Endometrial microvascular endothelial cells (primary cell): ENCODE measurements around the gene ORM2. TPM values are rescaled to one million over a fixed set of nuclear protein-coding genes. Genes with fewer than 3 reads are reported as not detected.

Source experiments
- in situ Hi-C: cut with HindIII; loops from 2 replicates; pipeline ENCODE4 v1.10.0; 2017; ENCODE audit warnings: low sequenced_read_pairs, low pct_unique_long_range_greater_than_20kb; ENCODE audit errors: inconsistent ontology term
- total RNA-seq: library from RNA; depleted of rRNA; stranded (reverse); fragments of >200 nt; gene quantifications from one replicate; pipeline ENCODE4 v1.2.3, GENCODE V29; 2015; ENCODE audit errors: inconsistent ontology term

ORM2 gene
- total RNA-seq, 1 donor from 2014 or later: not detected

DNA sequence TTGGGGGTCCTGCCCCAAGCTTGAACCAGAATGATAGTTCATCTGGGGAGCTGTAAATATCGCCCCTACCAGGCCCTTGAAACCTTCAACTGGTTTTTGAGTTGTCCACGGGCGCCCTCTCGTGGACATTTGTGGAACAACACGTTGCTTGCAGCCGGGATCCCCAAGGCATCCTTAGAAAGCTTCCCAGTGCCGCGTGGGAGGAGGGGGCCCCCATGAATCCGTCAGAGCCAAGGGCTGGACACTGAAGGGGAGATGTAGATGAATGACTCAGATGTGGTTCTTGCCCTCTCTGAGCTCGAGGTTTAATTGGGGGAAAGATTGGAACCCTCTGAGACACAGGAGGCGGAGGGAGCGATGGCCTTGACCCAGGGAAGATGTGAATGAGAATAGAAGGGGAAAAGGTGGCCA is 38.6 kb upstream of the ORM2 start:
- in situ Hi-C loops: no loop called here

DNA sequence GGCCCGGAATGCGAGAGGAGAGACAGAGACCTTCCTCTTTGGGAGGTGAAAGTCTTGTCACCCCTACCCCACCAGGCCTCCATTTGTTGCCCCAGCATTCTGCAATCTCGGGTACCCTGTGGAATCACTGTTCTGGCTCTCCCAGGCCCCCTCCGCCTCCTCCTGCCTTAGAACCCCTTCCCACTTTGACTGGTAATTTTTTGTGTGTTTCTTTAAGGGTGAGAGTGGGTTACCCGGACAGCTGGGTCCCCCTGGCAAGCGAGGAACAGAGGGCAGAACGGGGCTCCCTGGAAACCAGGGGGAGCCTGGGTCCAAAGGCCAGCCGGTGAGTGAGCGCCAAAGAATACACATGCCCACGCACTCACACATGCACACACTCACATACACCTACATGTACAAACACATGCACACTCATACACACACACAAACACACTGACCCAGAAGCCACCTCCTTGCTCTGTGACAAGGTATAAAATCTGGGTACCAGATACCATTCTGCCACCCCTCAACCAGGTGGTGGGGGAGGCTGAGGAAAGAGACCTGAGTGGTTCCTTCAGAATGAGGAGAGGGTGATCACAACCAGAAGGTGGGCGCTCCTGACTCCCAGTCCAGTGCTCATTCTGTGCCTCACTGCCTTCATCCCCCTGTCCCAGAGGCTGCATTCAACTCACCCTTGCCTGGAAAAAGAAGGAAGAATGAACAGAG is 37.6 kb upstream of the ORM2 start:
- in situ Hi-C loops: no loop called here

DNA sequence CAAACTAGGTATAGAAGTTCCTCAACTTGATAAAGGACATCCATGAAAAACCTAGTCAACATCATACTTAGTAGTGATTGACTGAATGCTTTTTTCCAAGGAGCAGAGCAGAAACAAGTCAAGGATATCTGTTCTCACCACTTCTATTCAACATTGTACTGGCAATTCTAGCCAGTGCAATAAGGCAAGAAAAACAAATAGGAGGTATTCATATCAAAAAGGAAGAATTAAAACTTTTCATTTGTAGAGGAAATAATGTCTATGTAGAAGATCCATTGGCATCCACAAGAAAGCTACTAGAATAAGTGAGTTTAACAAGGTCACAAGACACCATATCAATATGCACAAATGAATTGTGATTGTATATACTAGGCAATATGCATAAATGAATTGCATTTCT is 35.0 kb upstream of the ORM2 start:
- in situ Hi-C loops: no loop called here

DNA sequence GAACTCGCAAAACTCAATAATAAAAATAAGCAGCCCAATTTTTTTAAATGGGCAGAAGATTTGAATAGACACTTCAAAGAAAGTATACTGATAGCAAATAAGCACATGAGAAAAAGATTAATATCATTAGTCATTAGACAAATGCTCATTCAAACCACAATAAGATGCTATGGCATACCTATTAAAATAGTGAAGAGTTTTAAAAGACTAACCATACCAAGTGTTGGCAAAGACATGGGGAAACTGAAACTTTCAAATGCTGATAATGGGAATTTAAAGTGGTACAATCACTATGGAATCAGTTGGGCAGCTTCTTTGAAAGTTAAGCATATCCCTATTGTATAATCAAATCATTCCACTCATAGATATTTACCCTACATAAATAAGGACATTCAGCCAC is 33.3 kb upstream of the ORM2 start:
- in situ Hi-C loops: no loop called here

DNA sequence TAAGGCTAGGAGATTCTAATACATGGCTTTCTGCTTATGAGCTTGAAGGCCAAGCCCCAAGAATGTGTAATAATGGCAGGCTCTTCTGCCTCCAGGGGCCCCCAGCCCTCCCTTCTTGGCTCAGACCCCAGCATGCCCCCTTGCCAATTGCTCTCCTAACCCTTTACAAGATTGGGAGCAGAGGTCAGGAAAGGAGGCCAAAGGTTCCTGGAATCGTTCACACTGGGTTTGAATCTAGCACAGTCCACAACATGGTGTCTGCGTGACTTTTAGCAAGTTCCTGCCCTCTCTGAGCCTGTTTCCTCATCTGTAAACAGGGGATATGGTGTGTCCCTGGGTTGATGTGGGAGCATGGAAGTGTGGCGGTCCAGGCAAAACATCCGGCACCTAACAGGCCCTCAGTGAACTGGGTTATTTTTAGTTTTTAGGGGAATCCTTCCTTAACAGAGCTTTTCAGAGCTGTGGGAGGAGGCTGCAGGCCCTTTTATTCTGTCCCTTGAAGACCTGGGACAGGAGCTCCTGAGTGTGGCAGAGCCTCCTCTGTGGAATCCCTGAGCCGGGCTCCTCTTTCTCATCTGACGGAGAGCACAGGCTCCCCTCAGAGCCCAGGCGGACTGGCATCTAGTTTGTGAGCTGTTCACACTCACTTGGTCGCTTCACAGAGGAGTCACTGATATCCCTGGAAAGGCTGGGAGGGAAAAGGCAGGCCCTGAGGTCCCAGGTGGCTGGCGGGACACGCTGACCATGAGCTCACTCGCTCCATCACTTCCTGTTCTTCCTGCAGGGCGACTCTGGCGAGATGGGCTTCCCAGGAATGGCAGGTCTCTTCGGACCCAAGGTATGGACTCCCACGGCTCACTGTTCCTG is 30.1 kb upstream of the ORM2 start:
- in situ Hi-C loops: no loop called here

DNA sequence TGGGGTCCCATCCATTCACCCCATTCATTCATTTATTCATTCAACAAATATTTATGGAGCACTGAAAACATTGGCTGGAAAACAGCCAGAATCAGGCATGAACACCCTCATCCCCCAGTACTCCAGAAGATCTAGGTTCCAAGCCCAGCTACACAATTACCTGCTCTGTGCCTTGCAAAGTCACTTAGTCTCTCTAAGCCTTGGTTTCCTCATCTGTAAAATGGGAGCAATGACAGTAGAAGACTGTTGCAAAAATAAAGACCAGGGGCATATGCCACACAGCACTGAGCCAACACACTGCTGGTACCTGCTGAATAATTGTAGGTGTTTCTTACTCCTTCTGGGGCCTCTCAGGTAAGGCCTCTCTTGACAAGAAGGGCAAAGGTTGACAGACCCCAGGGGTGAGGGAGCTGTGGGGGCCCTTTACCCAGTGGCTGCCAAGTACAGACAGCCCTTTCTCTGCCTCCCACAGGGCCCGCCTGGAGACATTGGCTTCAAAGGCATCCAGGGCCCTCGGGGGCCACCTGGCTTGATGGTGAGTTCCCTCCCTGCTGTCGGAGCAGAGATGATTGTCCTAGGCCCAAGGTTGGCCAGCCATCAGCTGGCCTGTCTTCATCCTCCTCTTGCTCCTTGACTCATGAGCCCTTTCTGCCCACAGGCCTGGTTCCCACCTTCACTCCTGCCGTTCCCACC is 29.4 kb upstream of the ORM2 start:
- in situ Hi-C loops: no loop called here

GRCh38 chr9:114300846-114301797 is 28.5 kb upstream of the ORM2 start:
- in situ Hi-C loops: no loop called here

GRCh38 chr9:114301798-114302565 is 27.7 kb upstream of the ORM2 start:
- in situ Hi-C loops: no loop called here

DNA sequence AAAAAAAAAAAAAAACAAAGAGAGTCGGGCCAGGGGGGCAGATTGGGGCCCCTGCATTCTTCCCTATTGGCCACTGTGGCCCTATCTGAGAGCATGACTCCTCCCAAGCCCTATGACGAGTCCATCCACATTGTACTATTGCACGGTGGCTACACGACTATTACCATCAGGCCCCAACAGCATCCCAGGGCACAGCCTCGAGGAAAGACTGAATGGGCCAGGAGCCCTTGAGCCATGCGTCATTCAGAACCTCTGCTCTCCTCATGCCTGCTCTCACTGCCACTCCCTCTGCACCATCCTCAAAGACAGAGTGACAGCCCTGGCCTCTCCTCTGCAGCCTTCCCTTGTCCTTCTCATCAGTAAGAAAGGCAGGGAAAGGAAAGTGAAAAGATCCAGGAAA is 26.9 kb upstream of the ORM2 start:
- in situ Hi-C loops: no loop called here

GRCh38 chr9:114303571-114303970 is 26.1 kb upstream of the ORM2 start:
- in situ Hi-C loops: no loop called here

DNA sequence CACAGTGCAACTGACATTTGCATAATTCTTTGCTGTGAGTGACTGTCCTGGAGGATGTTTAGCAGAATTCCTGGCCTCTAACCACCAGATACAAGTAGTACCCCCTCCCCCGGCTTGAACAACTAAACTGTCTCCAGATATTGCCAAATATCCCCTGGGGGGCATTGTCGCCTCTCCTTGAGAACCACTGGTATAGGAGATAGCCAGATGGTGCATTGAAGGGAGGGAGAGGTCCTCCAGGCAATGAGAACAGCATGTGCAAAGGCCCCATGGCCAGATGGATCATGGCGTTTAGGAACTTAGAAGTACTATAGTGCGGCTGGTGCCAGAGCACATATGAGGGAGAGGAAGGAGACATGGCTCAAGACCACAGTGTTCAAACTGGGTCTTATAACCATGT is 25.7 kb upstream of the ORM2 start:
- in situ Hi-C loops: no loop called here

DNA sequence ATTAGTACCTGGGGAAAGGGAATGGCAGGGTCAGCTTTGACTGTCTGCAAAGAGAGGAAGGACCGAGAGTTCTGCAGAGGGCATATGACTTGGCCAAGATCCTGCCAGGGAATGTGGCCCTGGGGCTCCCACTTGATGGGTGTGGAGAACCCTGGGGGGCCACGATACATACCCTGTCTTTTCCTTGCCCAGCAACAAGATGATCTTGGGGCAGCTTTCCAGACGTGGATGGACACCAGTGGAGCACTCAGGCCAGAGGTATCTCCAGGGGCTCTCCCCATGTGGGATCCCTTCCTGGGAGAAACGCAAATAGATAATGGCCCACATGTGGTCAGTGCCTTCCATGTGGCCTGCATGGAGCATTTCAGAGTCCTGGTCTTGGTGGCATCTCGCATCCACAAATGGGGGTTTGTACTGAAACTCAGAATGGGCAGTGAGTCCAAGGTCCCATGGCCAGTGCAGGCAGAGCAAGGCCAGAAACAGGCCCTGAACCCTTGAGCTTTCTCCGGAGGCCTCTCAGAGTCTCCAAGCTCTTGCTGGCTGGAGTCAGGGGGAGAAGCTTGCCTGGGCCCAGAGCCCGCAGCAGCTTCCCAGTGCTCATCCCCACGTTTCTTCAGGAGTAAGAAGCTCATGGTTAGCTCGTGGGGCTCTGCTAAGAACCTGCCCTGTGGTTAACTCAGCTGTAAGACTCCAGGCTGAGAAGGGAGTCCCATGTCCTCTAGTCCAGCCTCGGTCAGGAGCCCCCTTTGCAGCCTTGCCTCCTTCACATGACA is 25.1 kb upstream of the ORM2 start:
- in situ Hi-C loops: no loop called here

DNA sequence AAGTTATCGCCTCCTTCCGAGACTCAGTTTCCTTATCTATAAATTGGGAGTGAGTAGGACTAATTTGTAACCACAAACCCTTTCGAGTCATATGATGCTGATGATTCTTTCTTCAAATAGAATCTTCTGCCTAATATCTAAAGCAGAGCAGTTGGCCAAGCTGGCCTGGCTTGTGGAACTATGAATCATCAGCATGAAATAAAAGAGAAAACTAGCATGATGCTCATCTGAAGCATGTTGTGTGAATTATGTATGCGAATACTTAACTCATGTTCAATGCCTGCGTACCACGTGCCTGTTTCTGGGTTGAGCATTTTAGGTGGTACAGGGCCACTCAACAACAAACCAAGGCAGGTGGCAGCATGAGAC is 21.8 kb upstream of the ORM2 start:
- in situ Hi-C loops: no loop called here

GRCh38 chr9:114308361-114308950 is 21.2 kb upstream of the ORM2 start:
- in situ Hi-C loops: no loop called here

GRCh38 chr9:114309096-114309495 is 20.6 kb upstream of the ORM2 start:
- in situ Hi-C loops: no loop called here

GRCh38 chr9:114310471-114311450 is 18.9 kb upstream of the ORM2 start:
- in situ Hi-C loops: no loop called here
